ENCODE measurements around the gene OSBP2.

The OSBP2 gene

GRCh38 chr22:30923168-30923900 is 228.7 kb downstream of the OSBP2 start:
- in situ Hi-C loops (cut with MboI; ENCODE audit: low sequenced_read_pairs) = no loop called here

GRCh38 chr22:30925667-30926066 is 231.0 kb downstream of the OSBP2 start:
- in situ Hi-C loops (cut with MboI; ENCODE audit: low sequenced_read_pairs) = no loop called here

- in situ Hi-C loops (cut with MboI; ENCODE audit: low sequenced_read_pairs) = no loop called here
Observed at GRCh38 chr22:30926706-30927105, 232.0 kb downstream of the OSBP2 start.

- in situ Hi-C loops (cut with MboI; ENCODE audit: low sequenced_read_pairs) = no loop called here
Observed at GRCh38 chr22:30927806-30928205, 233.1 kb downstream of the OSBP2 start.

- in situ Hi-C loops (cut with MboI; ENCODE audit: low sequenced_read_pairs) = no loop called here
Observed at GRCh38 chr22:30928401-30928800, 233.7 kb downstream of the OSBP2 start.

GRCh38 chr22:30930228-30930627 is 235.6 kb downstream of the OSBP2 start:
- in situ Hi-C loops (cut with MboI; ENCODE audit: low sequenced_read_pairs) = no loop called here

- in situ Hi-C loops (cut with MboI; ENCODE audit: low sequenced_read_pairs) = no loop called here
Observed at GRCh38 chr22:30931541-30932300, 237.0 kb downstream of the OSBP2 start.

GRCh38 chr22:30932661-30933060 is 238.0 kb downstream of the OSBP2 start:
- in situ Hi-C loops (cut with MboI; ENCODE audit: low sequenced_read_pairs) = no loop called here

GRCh38 chr22:30933457-30933856 is 238.8 kb downstream of the OSBP2 start:
- in situ Hi-C loops (cut with MboI; ENCODE audit: low sequenced_read_pairs) = no loop called here

GRCh38 chr22:30934053-30934452 is 239.4 kb downstream of the OSBP2 start:
- in situ Hi-C loops (cut with MboI; ENCODE audit: low sequenced_read_pairs) = no loop called here

- in situ Hi-C loops (cut with MboI; ENCODE audit: low sequenced_read_pairs) = no loop called here
Observed at GRCh38 chr22:30940685-30941362, 246.2 kb downstream of the OSBP2 start.

GRCh38 chr22:30941363-30941740 is 246.7 kb downstream of the OSBP2 start:
- in situ Hi-C loops (cut with MboI; ENCODE audit: low sequenced_read_pairs) = no loop called here

- in situ Hi-C loops (cut with MboI; ENCODE audit: low sequenced_read_pairs) = no loop called here
Observed at GRCh38 chr22:30943368-30943767, 248.7 kb downstream of the OSBP2 start.

GRCh38 chr22:30944986-30945385 is 250.3 kb downstream of the OSBP2 start:
- in situ Hi-C loops (cut with MboI; ENCODE audit: low sequenced_read_pairs) = no loop called here

- in situ Hi-C loops (cut with MboI; ENCODE audit: low sequenced_read_pairs) = no loop called here
Observed at GRCh38 chr22:30945653-30946052, 251.0 kb downstream of the OSBP2 start.

GRCh38 chr22:30946354-30946753 is 251.7 kb downstream of the OSBP2 start:
- in situ Hi-C loops (cut with MboI; ENCODE audit: low sequenced_read_pairs) = no loop called here

GRCh38 chr22:30947173-30947815 is 252.6 kb downstream of the OSBP2 start:
- in situ Hi-C loops (cut with MboI; ENCODE audit: low sequenced_read_pairs) = no loop called here

- in situ Hi-C loops (cut with MboI; ENCODE audit: low sequenced_read_pairs) = no loop called here
Observed at GRCh38 chr22:30947816-30948454, 253.3 kb downstream of the OSBP2 start.

GRCh38 chr22:30948930-30949342 is 254.3 kb downstream of the OSBP2 start:
- in situ Hi-C loops (cut with MboI; ENCODE audit: low sequenced_read_pairs) = no loop called here

GRCh38 chr22:30949934-30950660 is 255.4 kb downstream of the OSBP2 start:
- in situ Hi-C loops (cut with MboI; ENCODE audit: low sequenced_read_pairs) = no loop called here

Data from HL-60/S4 treated with retinoic acid at 250 ng/mL for 4 days and 3 days (cell line).